H9 (cell line): ENCODE data around the gene WASF3. TPM values are rescaled to one million over a fixed set of nuclear protein-coding genes. Genes with fewer than 3 reads are reported as not detected.

Experiments
- DNase-seq: peaks from one replicate; pipeline ENCODE4 v3.0.0-alpha.2; 2017
- H2AFZ ChIP-seq: one replicate; pipeline ENCODE4 v1.6.1; 2013; ENCODE audit warnings: mild to moderate bottlenecking, low read length, control low read depth, moderate library complexity
- H2AK5ac ChIP-seq: 2 replicates; pipeline ENCODE4 v1.6.1; 2013; ENCODE audit warnings: low read length, control low read depth, mixed read lengths; ENCODE audit not compliant: insufficient read length
- H2BK120ac ChIP-seq: one replicate; pipeline ENCODE4 v1.6.1; 2013; ENCODE audit warnings: low read depth, mild to moderate bottlenecking, low read length, control low read depth, inconsistent platforms; ENCODE audit not compliant: poor library complexity, severe bottlenecking
- H2BK12ac ChIP-seq: 2 replicates; pipeline ENCODE4 v1.6.1; 2013; ENCODE audit warnings: low read length, control low read depth, mixed read lengths, low read depth; ENCODE audit not compliant: insufficient read length
- H2BK15ac ChIP-seq: 2 replicates; pipeline ENCODE4 v1.6.1; 2013; ENCODE audit warnings: low read depth, low read length, control low read depth
- H2BK20ac ChIP-seq: one replicate; pipeline ENCODE4 v1.6.1; 2013; ENCODE audit warnings: low read depth, mild to moderate bottlenecking, low read length, control low read depth, inconsistent platforms; ENCODE audit not compliant: poor library complexity, severe bottlenecking
- H2BK5ac ChIP-seq: 2 replicates; pipeline ENCODE4 v1.6.1; 2013; ENCODE audit warnings: low read length, control low read depth, mixed read lengths; ENCODE audit not compliant: insufficient read length
- H3K14ac ChIP-seq: 2 replicates; pipeline ENCODE4 v1.6.1; 2013; ENCODE audit warnings: low read length, control low read depth; ENCODE audit not compliant: insufficient read depth
- H3K18ac ChIP-seq: 2 replicates; pipeline ENCODE4 v1.6.1; 2013; ENCODE audit warnings: low read depth, mild to moderate bottlenecking, mixed read lengths, low read length, control low read depth; ENCODE audit not compliant: insufficient read length
- H3K23ac ChIP-seq: 2 replicates; pipeline ENCODE4 v1.6.1; 2013; ENCODE audit warnings: low read length, control low read depth, mixed read lengths, low read depth; ENCODE audit not compliant: insufficient read length
- H3K23me2 ChIP-seq: 2 replicates; pipeline ENCODE4 v1.6.1; 2013; ENCODE audit warnings: low read depth, mild to moderate bottlenecking, mixed read lengths, low read length, control low read depth; ENCODE audit not compliant: insufficient read length, poor library complexity, severe bottlenecking
- H3K27ac ChIP-seq: 2 replicates; pipeline ENCODE4 v1.5.1; 2013; ENCODE audit warnings: low read length, control low read depth, mixed read lengths, low read depth; ENCODE audit not compliant: insufficient read length
- H3K27me3 ChIP-seq: 2 replicates; pipeline ENCODE4 v1.6.1; 2013; ENCODE audit warnings: low read length, control low read depth, inconsistent platforms; ENCODE audit not compliant: insufficient read depth
- H3K4ac ChIP-seq: 2 replicates; pipeline ENCODE4 v1.6.1; 2013; ENCODE audit warnings: low read depth, mild to moderate bottlenecking, control low read depth, inconsistent platforms, low read length, moderate library complexity
- H3K4me1 ChIP-seq: 2 replicates; pipeline ENCODE4 v1.6.1; 2013; ENCODE audit warnings: low read length, control low read depth, inconsistent platforms; ENCODE audit not compliant: insufficient read depth
- H3K4me2 ChIP-seq: 2 replicates; pipeline ENCODE4 v1.6.1; 2013; ENCODE audit warnings: low read length, control low read depth, mixed read lengths; ENCODE audit not compliant: insufficient read length, insufficient read depth
- H3K56ac ChIP-seq: 2 replicates; pipeline ENCODE4 v1.6.1; 2013; ENCODE audit warnings: low read depth, mild to moderate bottlenecking, mixed read lengths, low read length, control low read depth; ENCODE audit not compliant: insufficient read length
- H3K79me1 ChIP-seq: 2 replicates; pipeline ENCODE4 v1.6.1; 2013; ENCODE audit warnings: low read depth, mild to moderate bottlenecking, moderate library complexity, low read length, control low read depth, inconsistent platforms; ENCODE audit not compliant: insufficient read depth, poor library complexity, severe bottlenecking
- H3K79me2 ChIP-seq: 2 replicates; pipeline ENCODE4 v1.6.1; 2013; ENCODE audit warnings: low read length, control low read depth, inconsistent platforms; ENCODE audit not compliant: insufficient read depth
- H3K9ac ChIP-seq: 2 replicates; pipeline ENCODE4 v1.6.1; 2013; ENCODE audit warnings: low read length, control low read depth, mixed read lengths; ENCODE audit not compliant: insufficient read length; ENCODE audit errors: extremely low read depth
- H3K9me3 ChIP-seq: one replicate; pipeline ENCODE4 v1.6.1; 2013; ENCODE audit warnings: low read depth, low read length, inconsistent platforms; ENCODE audit not compliant: control insufficient read depth
- H3T11ph ChIP-seq: one replicate; pipeline ENCODE4 v1.6.1; 2013; ENCODE audit warnings: mild to moderate bottlenecking, low read length, control low read depth, inconsistent platforms
- H4K20me1 ChIP-seq: one replicate; pipeline ENCODE4 v1.6.1; 2013; ENCODE audit not compliant: control insufficient read depth, insufficient read length, insufficient read depth
- H4K5ac ChIP-seq: 2 replicates; pipeline ENCODE4 v1.6.1; 2013; ENCODE audit warnings: low read depth, mild to moderate bottlenecking, mixed read lengths, low read length, control low read depth; ENCODE audit not compliant: insufficient read length
- H4K8ac ChIP-seq: replicated peaks from 2 replicates; pipeline ENCODE4 v1.6.1; 2013; ENCODE audit warnings: low read length, control low read depth, mixed read lengths, low read depth; ENCODE audit not compliant: insufficient read length
- H4K91ac ChIP-seq: 2 replicates; pipeline ENCODE4 v1.6.1; 2013; ENCODE audit warnings: low read depth, mild to moderate bottlenecking, moderate library complexity, mixed read lengths, low read length, control low read depth; ENCODE audit not compliant: insufficient read length
- H3K27ac Mint-ChIP-seq, 3 experiments: 2 replicates in 2 of 3; 3 replicates in 1 of 3; pipeline ENCODE4 v1.8.0; 2020 to 2021; ENCODE audit warnings: mixed read lengths in 3 of 3, mild to moderate bottlenecking in 1 of 3, moderate library complexity in 1 of 3
- H3K27me3 Mint-ChIP-seq: 2 replicates; pipeline ENCODE4 v1.8.0; 2021; ENCODE audit warnings: low read depth, mild to moderate bottlenecking, moderate library complexity, mixed read lengths
- H3K36me3 Mint-ChIP-seq, 3 experiments: 2 replicates in 2 of 3; 3 replicates in 1 of 3; pipeline ENCODE4 v1.8.0; 2020 to 2021; ENCODE audit warnings: low read depth in 3 of 3, mixed read lengths in 3 of 3; ENCODE audit not compliant: insufficient read depth in 1 of 3
- H3K4me1 Mint-ChIP-seq, 2 experiments: 2 replicates each; pipeline ENCODE4 v1.8.0; 2020; ENCODE audit warnings: mixed read lengths in 2 of 2
- H3K4me3 Mint-ChIP-seq, 2 experiments: 2 replicates in 1 of 2; 3 replicates in 1 of 2; pipeline ENCODE4 v1.8.0; 2020 to 2021; ENCODE audit warnings: mild to moderate bottlenecking in 2 of 2, mixed read lengths in 2 of 2, moderate library complexity in 1 of 2
- H3K9me3 Mint-ChIP-seq, 2 experiments: 2 replicates in 1 of 2; 3 replicates in 1 of 2; pipeline ENCODE4 v1.8.0; 2020; ENCODE audit warnings: mild to moderate bottlenecking in 2 of 2, mixed read lengths in 2 of 2, moderate library complexity in 1 of 2
- WGBS: extraction: QIAGEN DNeasy Blood & Tissue Kit; methylation state at CpG from one replicate; pipeline ENCODE4 v1.1.7; 2013; ENCODE audit warnings: missing lambda C conversion rate, low lambda C conversion rate, mixed read lengths; ENCODE audit not compliant: insufficient read length; ENCODE audit errors: extremely low coverage; 5-methylcytosine and 5-hydroxymethylcytosine counted together
- total RNA-seq: library from RNA; stranded (reverse); gene quantifications from 2 replicates; pipeline ENCODE4 v1.2.1, GENCODE V29; 2021
- TF ChIP-seq, protein P1 (sequence below): fragments of 200-600 bp; sonication (generic); conservative IDR thresholded peaks from 3 replicates; pipeline ENCODE4 v1.8.0; 2021; ENCODE audit warnings: antibody characterized with exemption, mild to moderate bottlenecking

The WASF3 gene
- total RNA-seq, 1 experiment from 2014 or later, result 22.2 TPM

- Histone ChIP-seq H2AFZ (no peak overlapping the region), H3K27me3 (no peaks in the 10 kb centered on the region), H2BK5ac (no peak overlapping the region), H2BK12ac (no peak overlapping the region), H3K9ac (no peak overlapping the region), H3K9me3 (no peaks in the 10 kb centered on the region), H4K8ac (no peak overlapping the region), H3K4me2 (no peak overlapping the region), H3K79me1 (no peaks in the 10 kb centered on the region), H3K4me1 (no peaks in the 10 kb centered on the region), H2BK20ac (no peak overlapping the region), H2BK15ac (no peak overlapping the region), H3K18ac (no peak overlapping the region), H4K20me1 (no peaks in the 10 kb centered on the region), H3K4ac (no peak overlapping the region), H3K14ac (no peak overlapping the region; the same call in 1 of the 2 replicates), H2BK120ac (no peak overlapping the region), H3K27ac (no peak overlapping the region), H2AK5ac (no peak overlapping the region), H3K56ac (no peak overlapping the region), H3T11ph (no peak overlapping the region), H4K91ac (no peak overlapping the region), H3K23ac (no peak overlapping the region), H3K79me2 (no peaks in the 10 kb centered on the region), H4K5ac (no peak overlapping the region), H3K23me2 (no peaks in the 10 kb centered on the region)
- no CpG with 5 or more reads among the region's 5 CpGs for WGBS
- TF ChIP-seq, protein P1, sequence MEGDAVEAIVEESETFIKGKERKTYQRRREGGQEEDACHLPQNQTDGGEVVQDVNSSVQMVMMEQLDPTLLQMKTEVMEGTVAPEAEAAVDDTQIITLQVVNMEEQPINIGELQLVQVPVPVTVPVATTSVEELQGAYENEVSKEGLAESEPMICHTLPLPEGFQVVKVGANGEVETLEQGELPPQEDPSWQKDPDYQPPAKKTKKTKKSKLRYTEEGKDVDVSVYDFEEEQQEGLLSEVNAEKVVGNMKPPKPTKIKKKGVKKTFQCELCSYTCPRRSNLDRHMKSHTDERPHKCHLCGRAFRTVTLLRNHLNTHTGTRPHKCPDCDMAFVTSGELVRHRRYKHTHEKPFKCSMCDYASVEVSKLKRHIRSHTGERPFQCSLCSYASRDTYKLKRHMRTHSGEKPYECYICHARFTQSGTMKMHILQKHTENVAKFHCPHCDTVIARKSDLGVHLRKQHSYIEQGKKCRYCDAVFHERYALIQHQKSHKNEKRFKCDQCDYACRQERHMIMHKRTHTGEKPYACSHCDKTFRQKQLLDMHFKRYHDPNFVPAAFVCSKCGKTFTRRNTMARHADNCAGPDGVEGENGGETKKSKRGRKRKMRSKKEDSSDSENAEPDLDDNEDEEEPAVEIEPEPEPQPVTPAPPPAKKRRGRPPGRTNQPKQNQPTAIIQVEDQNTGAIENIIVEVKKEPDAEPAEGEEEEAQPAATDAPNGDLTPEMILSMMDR, result no peak
- H3K9me3 Mint-ChIP-seq, result peaks cover 0 to 3% of the 10 kb centered on the region in 2 experiments; a peak in 2 of 5 replicates
- H3K4me3 Mint-ChIP-seq, result no peak overlapping the region
- H3K36me3 Mint-ChIP-seq, result peaks cover 4 to 6% (median 5%) of the 10 kb centered on the region in 3 experiments; a peak in 3 of 7 replicates
- H3K4me1 Mint-ChIP-seq, result no peaks in the 10 kb centered on the region; a peak in 2 of 4 replicates
- no peaks in the 10 kb centered on the region for H3K27me3 Mint-ChIP-seq
- no peak overlapping the region for H3K27ac Mint-ChIP-seq
- DNase-seq, result no peak
Observed at GRCh38 chr13:26668357-26669146, 111.1 kb downstream of the WASF3 start.
